GDM1 (cell line): ENCODE results near the gene AUTS2.
"Not testable (repeated sequence)": the region's sequence is repeated elsewhere in the genome, so short reads cannot be mapped to it uniquely, and the experiment has no call there.

Experiments
- DNase-seq: peaks from one replicate; lab custom pipeline; 2025; lab: John Stamatoyannopoulos, UW

The AUTS2 gene

DNA sequence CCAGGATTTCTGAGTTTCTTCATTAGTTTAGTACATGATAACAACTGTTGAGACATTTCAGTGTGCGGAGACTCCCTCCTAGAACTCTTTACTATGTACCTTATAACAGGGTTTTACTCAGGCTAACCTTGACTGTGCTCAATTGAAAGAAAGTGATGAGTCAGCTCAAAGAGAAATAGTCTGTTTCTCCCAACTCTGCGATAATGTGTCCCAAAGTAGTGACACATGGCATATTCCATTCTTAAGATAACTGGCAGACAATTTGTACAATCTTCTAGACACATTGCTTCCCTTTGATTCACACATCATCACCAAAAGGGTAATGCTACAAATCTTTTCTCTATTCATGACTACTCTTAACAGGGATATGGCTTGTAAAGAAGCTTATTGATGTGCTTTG, 645.2 kb downstream of the AUTS2 start:
- no peak for DNase-seq

DNA sequence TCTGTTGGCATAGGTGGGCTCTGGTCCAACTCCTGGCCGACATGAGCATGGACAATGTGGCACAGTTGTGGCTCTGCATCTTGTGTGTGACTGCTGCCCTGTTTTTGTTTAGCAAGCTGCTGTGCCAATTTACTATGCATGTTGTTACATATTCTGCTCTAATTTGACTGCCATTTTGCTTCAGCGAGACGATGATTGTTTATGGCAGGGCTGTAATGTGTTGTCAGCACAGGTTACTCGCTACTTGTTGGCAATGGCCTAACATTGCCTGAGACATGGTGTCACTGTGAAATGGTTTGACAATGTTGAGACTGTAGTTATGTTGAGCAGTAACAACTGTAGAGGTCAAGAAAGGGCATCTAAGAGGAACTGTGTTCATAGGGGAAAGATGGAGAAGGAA, 659.6 kb downstream of the AUTS2 start:
- DNase-seq = no peak

DNA sequence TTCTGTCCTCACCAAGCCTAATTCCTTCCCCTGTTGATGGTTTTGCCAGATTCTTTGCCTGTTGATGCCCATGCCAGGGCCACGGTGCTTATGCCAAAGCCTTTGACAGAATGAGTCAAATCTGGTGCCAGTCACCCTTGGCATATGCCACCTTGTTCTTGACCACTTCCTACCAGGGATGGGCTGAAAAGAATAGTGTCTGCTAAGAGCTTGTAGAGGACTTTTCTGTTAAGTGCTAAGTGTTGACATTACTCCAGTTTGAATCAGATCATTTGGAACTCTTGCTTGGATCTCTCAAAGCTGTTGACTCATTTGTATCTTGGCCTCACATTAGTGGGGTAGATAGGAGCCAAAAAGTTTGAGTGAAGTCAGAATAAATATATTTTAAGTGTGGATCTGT, 661.2 kb downstream of the AUTS2 start:
- DNase-seq = no peak

DNA sequence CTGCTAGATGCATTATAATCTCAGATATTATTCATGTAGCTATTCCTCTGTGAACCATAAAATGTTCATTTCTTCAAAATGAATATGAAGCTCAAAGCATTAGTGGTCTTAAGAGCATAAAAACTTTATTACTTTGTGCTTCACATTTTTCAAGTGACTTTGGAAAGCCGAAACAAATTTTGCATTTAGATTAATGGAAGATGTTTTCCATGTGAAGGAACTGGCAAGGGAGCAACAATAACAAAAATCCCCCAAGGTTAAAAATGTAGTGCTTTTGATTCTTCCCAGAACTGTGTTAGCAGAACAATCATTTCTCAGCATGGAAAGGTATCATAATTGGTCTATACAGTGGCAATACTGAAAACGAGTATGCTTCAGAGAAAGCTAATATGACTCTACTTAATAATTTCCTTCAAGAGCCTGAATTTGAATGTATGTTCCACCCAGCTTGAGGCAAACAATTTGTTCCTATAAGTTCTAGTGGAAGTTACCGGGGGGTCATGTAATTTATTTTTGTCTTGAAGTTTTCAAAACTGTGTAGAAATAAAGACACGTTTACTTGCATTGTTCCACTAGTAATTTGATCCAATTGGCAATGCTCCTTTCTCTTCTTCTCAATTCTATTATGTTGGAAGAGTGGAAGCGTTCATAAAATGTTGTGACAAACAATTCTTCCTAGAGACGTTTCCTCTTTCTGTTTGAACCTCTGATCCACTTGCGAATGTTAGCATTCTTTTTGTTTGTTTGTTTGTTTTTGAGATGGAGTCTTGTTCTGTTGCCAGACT, 665.4 kb downstream of the AUTS2 start:
- DNase-seq = no peak

DNA sequence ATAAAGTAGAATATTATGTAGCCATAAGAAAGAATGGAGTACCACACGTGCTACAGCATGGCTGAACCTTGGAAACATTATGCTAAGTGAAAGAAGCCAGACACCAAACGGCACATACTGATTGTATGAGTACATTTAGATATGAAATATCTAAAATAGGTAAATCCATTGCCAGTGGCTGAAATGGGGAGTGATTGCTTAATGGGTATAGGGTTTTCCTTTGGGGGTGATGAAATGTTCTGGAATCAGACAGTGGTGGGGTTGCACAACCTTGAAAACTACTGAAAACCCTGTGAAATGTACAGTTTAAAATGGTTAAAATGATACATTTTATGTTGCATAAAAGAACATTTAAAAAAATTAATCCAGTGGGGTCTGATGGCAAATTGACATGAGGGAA, 667.9 kb downstream of the AUTS2 start:
- no peak for DNase-seq

DNA sequence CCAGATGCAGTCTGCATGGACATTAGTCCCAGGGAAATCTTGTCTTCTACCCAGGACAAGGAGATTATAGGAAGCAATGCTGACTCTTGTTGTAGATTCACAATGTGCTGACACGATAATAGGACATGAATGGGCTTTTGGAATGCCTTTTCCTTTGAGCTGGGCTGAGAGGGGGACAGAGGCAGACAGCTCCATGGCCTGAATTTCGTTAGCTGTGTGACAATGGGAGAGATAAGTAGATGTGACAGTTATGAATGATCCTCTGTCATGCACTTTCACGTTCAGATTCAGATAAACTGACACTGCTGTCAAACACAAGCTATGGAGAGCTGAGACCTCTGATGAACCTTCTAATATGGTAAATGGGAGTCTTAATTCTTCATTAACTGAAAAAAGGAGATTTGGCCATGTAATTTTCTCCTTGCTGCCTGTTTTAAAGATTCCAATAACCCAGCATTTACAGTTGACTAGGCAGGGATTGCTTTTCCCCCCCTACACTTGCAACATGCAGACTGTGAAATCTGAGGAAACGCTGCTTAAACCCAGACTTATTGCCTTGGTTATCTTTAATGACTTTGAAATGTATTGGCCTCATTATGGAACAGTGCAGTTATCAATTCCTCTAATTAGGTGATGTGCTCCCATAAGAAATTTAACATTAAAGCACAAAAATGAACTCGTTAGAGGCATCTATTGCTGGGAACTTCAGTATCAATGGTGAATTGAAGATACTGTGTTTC, 669.3 kb downstream of the AUTS2 start:
- DNase-seq = no peak

DNA sequence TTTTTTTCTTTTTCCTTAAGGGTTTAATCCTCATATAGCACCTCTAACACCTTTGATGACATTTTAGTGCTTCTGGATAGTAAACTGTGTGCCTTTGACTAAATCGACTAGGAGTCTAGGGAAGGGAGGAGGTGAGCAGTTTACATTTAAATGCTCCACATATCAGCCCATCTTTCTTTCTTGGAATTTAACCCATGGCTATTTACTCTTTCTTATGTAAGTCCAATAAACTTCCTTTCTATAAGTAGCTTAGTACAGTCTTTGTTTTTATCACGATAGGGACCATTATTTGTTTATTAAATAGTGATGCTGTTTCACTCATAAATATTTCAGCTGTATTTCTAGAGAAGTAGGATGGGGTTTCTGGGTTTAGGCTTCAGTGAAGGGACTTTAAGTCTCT, 669.9 kb downstream of the AUTS2 start:
- no peak for DNase-seq

DNA sequence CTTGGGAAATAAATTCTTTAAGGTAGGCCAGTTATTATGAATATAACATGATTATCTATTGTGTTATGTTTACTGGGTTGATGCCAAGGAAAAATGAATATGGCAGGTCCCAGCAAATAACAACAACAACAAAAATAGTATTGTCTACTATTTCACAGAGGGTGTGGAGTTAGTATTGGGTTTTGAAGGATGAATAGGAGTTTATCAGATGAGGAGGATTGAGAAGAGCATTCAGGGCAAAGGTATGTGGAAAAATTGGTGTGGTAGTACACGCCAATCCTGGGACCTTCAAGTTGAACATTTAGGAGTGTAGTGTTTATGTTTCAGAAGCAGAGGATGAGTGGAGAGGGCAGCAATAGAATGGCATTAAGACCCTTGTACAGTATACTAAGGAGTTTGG, 671.9 kb downstream of the AUTS2 start:
- DNase-seq = no peak

DNA sequence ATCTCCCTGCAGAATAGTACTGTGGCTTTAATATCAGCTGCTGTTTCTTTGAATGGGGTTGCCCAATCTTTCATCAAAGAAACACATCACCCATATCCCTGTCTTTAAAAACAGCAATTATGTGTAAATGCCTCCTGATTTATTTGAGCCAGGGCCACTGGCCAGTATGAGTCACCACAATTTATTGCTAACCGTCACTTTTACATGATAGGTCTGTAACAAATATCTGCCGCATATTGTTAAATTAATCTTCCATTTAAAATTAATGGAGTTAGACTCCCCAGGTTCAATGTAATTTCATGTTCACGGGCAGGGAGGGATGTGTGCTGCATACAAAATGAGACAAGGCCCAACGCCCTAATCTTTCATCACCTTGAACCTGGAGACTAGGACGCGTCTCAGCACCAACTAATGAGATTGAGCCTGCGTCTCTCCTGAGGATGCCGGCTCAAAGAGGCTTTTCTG, 673.4 kb downstream of the AUTS2 start:
- DNase-seq = no peak

DNA sequence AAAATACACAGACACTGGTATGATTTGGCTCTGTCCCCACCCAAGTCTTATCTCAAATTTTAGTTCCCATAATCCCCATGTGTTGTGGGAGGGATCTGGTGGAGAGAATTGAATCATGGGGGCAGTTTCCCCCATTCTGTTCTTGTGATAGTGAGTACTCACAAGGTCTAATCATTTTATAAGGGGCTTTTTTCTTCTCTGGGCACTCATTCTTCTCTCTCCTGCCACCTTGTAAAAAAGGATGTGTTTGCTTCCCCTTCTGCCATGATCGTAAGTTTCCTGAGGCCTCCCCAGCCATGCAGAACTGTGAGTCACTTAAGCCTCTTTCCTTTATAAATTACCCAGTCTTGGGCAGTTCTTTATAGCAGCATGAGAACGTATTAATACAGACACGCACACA, 677.3 kb downstream of the AUTS2 start:
- DNase-seq = not testable (repeated sequence)

DNA sequence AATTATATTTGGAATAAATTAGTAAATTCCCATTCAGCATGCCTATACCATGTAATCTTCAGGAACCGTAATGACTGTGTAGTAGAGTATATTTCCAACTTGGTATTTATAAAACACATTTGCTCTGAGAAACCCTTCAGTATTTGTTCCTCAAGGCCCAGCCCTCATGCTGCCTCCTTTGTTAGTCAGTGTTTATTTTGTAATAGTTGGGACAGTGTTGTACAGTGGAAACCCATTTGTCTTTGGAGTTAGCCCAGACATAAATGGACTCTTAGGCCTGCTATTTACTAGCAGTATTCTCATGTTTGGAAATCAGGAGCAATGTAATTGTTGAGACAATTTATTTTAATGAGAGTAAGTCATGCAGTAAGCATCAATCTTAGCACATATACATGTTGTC, 686.9 kb downstream of the AUTS2 start:
- no peak for DNase-seq

DNA sequence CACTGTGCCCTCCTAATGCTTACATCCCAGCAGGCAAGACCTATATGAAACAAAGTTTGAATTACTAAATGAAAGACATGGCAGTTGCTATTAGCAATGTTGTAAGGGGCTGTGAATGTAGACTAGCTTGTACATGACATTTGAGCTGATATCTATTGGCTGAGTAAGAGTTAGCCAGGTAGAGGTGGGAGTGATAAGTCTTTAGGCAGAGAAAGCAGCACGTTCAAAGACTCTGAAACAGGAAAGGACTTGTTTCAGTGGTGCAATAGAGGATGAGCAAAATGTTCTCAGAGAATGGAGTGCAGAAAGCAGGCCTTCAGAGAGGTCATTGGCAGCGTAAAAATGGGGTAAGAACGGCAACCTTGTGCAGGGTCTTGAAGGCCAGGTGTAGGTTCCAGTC, 687.6 kb downstream of the AUTS2 start:
- DNase-seq = no peak

DNA sequence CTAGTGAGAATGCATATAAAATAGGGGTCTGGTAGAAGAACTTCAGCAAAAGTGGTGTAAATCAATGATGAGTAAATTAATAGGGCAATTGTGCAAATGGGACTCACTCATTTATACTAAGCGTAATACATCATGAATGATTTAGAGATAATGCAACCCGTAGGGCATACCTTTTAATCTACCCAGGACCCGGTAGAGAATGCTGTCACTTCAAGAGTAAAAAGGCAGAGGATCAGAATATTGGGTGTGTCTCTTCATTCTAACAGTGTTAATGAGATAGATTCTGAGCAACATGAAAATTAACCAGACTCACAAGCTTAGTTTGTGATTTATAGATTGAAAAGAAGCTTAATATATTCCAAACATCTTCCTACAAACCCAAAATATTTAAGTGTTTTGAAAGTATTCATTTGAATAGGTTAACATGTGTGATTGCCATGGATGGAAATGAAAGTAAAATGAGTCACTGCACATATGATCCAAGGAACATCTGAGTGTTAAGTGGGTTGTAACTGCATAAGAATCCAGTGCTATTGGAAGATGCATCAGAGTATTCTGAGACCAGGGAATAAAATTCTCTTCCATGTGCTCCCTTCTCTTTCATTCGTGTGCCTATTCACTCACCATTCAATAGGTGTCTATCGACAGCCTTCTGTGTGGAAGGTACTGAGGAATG, 690.6 kb downstream of the AUTS2 start:
- no peak for DNase-seq

DNA sequence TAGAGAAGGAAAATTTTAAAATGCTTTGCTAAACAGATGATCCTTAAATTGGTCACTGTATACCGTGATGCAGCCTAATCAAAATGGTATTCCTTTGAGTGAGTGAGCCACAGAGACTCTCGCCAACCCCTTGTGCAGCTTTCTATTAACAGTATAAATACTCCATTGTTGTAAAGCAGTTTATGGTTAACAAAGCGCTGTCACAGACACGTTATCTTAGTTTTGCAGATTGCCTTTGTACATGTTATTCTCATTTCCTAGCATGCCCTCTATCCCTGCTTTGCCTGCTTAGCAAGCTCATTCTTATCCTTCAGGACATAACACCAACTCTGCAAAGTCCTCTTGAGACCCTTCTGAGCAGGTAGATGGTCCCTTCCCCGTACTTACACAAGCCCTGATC, 694.4 kb downstream of the AUTS2 start:
- no peak for DNase-seq

DNA sequence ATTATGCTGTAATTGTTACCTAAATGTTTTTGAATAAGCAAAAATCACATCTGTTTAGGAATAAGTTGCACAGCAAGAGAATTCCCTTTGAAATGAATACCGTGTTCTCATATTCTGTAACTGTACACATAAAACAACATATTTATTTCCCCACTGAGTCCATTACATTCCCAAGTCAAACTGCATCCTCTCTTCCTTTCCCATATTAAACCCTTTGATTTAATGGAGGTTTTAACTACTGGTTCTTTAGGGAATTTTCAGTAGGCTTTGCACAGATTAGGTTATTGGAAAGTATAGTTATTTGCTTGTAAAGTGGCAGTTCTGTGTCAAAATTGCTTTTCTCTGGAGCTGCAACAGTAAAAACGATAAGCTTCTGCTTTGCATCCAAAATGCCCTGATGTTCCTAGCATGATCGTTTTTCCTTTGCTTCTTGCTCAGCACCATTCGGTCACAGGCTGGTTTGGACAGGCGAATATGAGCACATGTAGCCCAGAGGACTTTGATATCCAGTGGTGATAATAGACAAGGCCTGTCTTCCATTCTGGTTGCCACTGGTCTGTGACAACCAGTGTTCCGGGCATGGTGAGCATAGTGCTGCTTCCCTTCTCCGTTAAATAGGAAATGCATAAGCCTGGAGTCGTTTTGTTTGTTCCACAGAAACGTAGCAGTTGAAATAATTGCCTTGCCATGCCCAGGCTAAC, 696.1 kb downstream of the AUTS2 start:
- no peak for DNase-seq

DNA sequence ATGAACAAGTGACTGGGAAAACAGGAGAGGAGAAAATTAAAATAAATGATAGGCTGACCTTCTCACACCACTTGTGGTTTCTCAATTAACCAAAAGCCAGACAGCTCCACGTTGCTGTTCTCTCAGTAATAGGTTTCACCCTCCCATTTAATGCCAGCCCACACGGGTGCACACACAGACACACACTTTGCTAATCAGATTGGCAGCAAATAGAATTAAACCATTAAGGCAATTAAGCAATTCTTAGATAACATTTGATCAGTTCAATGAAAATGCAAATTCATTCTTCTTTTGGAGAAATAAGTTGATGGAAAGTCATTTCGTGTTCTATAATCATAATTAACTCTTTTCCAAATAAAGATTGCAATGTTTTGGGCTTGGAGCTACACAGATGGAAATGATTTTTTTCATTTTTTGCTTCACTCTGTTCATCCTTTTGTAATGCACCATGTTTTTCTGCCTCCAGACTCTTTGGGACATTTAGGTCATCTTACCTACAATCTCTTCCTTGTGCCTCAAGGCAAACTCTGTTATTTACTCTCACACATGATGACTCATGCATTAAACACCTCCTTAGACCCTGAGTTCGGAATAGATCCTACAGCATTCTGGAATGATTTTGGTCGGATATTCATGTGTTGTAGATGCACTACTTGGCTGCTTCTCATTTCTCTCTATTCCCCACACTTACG, 700.7 kb downstream of the AUTS2 start:
- DNase-seq = no peak

DNA sequence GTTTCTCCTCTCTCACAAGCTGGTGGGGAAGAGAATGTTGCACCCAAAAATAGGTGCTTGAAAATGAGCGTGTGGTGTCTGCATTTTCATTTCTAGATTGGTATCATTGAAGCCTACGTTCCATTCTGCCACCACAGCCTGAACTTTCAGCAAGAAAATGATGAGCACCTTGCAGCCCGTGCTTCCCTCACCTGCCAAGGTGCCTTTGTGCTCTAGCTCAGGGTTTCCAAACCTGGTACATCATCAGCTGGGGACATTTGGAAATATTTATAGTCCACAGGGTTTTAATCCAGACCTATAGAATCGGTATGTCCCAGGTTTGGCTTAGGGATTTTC, 701.2 kb downstream of the AUTS2 start:
- DNase-seq = no peak

DNA sequence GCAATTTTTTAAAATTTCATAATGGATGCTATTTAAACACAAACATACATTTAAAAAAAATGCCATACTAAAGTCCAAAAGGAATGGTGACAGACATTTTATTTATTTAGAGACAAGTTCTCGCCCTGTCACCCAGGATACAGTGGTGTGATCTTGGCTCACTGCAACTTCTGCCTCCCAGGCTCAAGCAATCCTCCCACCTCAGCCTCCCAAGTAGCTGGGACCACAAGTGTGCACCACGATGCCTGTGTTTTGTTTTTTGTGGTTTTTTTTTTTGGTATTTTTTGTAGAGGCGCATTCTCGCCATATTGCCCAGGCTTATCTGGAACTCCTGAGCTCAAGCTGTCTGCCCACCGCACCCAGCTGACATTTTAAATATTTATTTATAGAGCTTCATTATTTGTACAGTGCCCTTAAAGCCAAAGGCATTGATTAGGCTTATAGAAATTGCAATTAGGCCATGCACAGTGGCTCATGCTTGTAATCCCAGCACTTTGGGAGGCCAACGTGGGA, 703.5 kb downstream of the AUTS2 start:
- DNase-seq = no peak

DNA sequence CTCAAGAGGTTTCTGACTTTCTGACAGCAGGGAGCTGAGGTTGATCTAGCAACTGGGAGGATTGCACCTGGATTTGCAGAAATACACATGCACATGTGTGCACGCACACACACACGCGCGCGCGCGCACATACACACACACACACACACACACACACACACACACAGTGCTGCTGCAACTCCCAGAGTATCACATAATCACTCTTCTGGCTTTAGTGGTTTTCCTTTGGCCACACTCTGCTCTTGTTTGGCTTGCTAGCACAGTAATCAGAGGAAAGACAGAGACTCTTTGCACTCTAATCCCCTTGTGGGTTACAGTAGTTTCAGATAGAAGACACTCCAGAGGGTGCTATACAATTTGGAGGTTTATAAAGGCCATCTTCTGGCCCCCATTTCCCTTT, 705.0 kb downstream of the AUTS2 start:
- no peak for DNase-seq

DNA sequence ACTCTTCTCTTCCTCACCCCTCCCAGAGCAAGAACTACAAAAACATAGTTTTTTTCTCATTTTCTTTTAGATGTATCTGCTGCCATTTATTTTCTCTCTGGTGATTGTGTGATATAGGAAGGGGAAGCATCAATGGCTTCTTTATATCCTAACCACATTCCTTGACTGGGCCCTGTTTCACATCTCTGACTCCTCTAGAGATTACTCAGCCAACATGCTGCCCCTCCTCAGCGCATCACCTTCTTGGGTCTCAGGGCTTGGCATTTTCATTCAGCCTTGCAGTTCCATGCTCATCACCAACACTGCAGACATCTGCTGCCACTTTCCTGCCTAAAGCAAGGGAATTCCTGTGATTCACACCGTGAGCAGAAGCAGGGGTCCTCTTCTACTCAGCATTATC, 705.5 kb downstream of the AUTS2 start:
- no peak for DNase-seq

DNA sequence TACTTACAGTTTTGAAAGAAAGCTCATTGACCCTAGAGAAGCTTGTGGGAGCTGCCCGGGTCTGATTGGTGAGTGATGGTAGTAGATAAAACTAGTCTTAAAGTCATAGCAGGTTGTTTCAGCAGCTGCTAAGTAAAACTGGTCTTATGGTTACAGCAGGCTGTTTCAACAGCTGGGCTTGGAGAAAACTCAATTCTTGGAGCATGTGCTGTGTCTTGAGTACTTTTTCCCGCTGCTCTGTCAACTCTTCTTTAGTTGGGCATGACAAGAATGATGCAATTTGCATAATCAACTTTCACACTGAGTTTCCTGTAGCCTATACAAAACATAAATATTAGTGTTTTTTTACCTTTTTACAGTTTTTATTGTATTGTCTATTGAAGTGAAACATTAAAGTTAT, 707.9 kb downstream of the AUTS2 start:
- no peak for DNase-seq
